Activated CD8-positive, alpha-beta T cell treated with anti-CD3 and anti-CD28 coated beads for 36 hours (primary cell): Measurements from ENCODE around the gene CAV1. TPM values are rescaled to one million over a fixed set of nuclear protein-coding genes. Genes with fewer than 3 reads are reported as not detected.

Experiments
- ATAC-seq: fragments of 200-7000 bp; cut with Tn5 transposase; one replicate; pipeline ENCODE4 v1.10.0; 2021; ENCODE audit warnings: mild to moderate bottlenecking, moderate library complexity
- CTCF ChIA-PET: fragments of 350-600 bp; sonication (Branson Sonifier 250); formaldehyde crosslinking; loops from one replicate; lab custom pipeline; 2021; ENCODE audit warnings: antibody characterized with exemption; lab: Charles Lee
- POLR2A ChIA-PET: fragments of 350-600 bp; sonication (Branson Sonifier 250); formaldehyde crosslinking; loops from one replicate; lab custom pipeline; 2021; ENCODE audit warnings: antibody characterized with exemption; lab: Charles Lee
- DNase-seq: peaks from one replicate; pipeline ENCODE4 v3.0.0-alpha.2; 2020
- H3K27ac Mint-ChIP-seq: one replicate; pipeline ENCODE4 v1.8.0; 2021; ENCODE audit warnings: mild to moderate bottlenecking, mixed read lengths
- H3K27me3 Mint-ChIP-seq: one replicate; pipeline ENCODE4 v1.8.0; 2021; ENCODE audit warnings: mixed read lengths
- H3K36me3 Mint-ChIP-seq: one replicate; pipeline ENCODE4 v1.8.0; 2021; ENCODE audit warnings: low read depth, mixed read lengths
- H3K4me1 Mint-ChIP-seq: one replicate; pipeline ENCODE4 v1.8.0; 2021; ENCODE audit warnings: low read depth, mixed read lengths
- H3K4me3 Mint-ChIP-seq: one replicate; pipeline ENCODE4 v1.8.0; 2021; ENCODE audit warnings: mild to moderate bottlenecking, moderate library complexity, mixed read lengths
- H3K9me3 Mint-ChIP-seq: one replicate; pipeline ENCODE4 v1.8.0; 2021; ENCODE audit warnings: mixed read lengths
- CTCF ChIP-seq: fragments of 200-600 bp; IDR thresholded peaks from one replicate; pipeline ENCODE4 v1.8.0; 2022; ENCODE audit warnings: antibody characterized with exemption, mild to moderate bottlenecking
- intact Hi-C: fragments of 100-400 bp; cut with micrococcal nuclease; formaldehyde crosslinking; loops from one replicate; pipeline ENCODE4 v1.10.0; 2022
- total RNA-seq, 2 experiments: library from RNA; stranded (reverse); gene quantifications; one replicate each; pipeline ENCODE4 v1.2.3, GENCODE V29; 2021

Gene CAV1
- total RNA-seq, 2 experiments from 2014 or later = 0.18 to 0.74 TPM

DNA sequence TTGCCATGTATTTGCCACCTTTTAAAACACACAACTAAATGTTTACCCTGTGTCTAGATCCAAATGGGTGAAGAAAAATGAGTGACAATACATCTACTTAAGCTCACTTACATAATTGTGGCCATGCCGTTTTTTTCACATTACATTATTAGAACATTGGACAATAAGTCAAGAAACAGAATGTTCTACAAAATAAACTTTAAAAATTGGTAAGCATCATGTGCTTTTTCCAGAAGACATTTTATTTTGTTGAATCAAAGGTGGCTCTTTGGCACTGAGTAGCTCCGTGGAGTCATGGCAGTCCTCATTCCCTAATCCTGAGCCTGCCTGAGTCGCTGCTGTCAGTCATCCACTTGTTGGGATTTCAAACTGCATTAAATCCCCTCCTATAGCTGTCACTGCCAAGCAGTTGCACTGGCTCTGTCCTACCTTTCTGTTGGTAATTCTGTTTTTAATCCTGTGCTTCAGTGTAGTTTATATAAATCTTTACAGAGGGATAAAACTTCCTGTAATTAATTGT, 32.3 kb downstream of the CAV1 start:
- Mint-ChIP-seq H3K9me3 (no peaks in the 10 kb centered on the region), H3K4me1 (no peaks in the 10 kb centered on the region), H3K36me3 (no peaks in the 10 kb centered on the region), H3K27me3 (peaks cover 40% of the 10 kb centered on the region), H3K27ac (no peak overlapping the region), H3K4me3 (no peak overlapping the region)
- CTCF ChIA-PET = no interaction called here
- intact Hi-C loops = no loop called here
- ATAC-seq (no peak), DNase-seq (no peak)
- POLR2A ChIA-PET = no interaction called here
- TF ChIP-seq CTCF = no peak

GRCh38 chr7:116557901-116558300, 33.1 kb downstream of the CAV1 start:
- no peaks in the 10 kb centered on the region for H3K36me3 Mint-ChIP-seq
- peaks cover 44% of the 10 kb centered on the region for H3K27me3 Mint-ChIP-seq
- ATAC-seq (no peak), DNase-seq (no peak)
- H3K9me3 Mint-ChIP-seq = no peaks in the 10 kb centered on the region
- POLR2A ChIA-PET = no interaction called here
- H3K4me1 Mint-ChIP-seq = no peaks in the 10 kb centered on the region
- intact Hi-C loops = no loop called here
- no peak for TF ChIP-seq CTCF
- H3K27ac Mint-ChIP-seq = no peak overlapping the region
- H3K4me3 Mint-ChIP-seq = no peak overlapping the region
- CTCF ChIA-PET = no interaction called here

- CTCF ChIA-PET = interaction anchor here (0.6 to 2.0 kb wide), 3 partner anchors 10 to 302 kb away, joined by 3 to 6 read pairs (median 4); no protein-coding TSS in a partner anchor
- ATAC-seq = no peak
Measured at GRCh38 chr7:116560021-116560970, 35.5 kb downstream of the CAV1 start.

GRCh38 chr7:116561697-116562483, 37.1 kb downstream of the CAV1 start:
- ATAC-seq = no peak
- no peak overlapping the region for H3K4me3 Mint-ChIP-seq
- ChIA-PET POLR2A (interaction anchor here (0.8 kb wide), 1 partner anchor 11 kb away, joined by 4 read pairs; no protein-coding TSS in a partner anchor), CTCF (no interaction called here)
- intact Hi-C loops = no loop called here
- no peaks in the 10 kb centered on the region for H3K36me3 Mint-ChIP-seq
- peak; percentile 27 for TF ChIP-seq CTCF
- no peak overlapping the region for H3K27ac Mint-ChIP-seq
- H3K27me3 Mint-ChIP-seq = peaks cover 46% of the 10 kb centered on the region
- no peaks in the 10 kb centered on the region for H3K9me3 Mint-ChIP-seq
- DNase-seq = no peak
- H3K4me1 Mint-ChIP-seq = no peaks in the 10 kb centered on the region

More at GRCh38 chr7:116560021-116560970, 35.5 kb downstream of the CAV1 start:
- Mint-ChIP-seq H3K4me1 (no peaks in the 10 kb centered on the region), H3K27me3 (peaks cover 47% of the 10 kb centered on the region), H3K36me3 (no peaks in the 10 kb centered on the region), H3K9me3 (no peaks in the 10 kb centered on the region), H3K4me3 (no peak overlapping the region), H3K27ac (no peak overlapping the region)
- POLR2A ChIA-PET = interaction anchor here (0.6 to 1.1 kb wide), 2 partner anchors 40 to 45 kb away, joined by 3 read pairs; no protein-coding TSS in a partner anchor
- DNase-seq = no peak
- TF ChIP-seq CTCF = no peak
- intact Hi-C loops = no loop called here
